Measurements from ENCODE around the gene GFRA4.

The GFRA4 gene

DNA sequence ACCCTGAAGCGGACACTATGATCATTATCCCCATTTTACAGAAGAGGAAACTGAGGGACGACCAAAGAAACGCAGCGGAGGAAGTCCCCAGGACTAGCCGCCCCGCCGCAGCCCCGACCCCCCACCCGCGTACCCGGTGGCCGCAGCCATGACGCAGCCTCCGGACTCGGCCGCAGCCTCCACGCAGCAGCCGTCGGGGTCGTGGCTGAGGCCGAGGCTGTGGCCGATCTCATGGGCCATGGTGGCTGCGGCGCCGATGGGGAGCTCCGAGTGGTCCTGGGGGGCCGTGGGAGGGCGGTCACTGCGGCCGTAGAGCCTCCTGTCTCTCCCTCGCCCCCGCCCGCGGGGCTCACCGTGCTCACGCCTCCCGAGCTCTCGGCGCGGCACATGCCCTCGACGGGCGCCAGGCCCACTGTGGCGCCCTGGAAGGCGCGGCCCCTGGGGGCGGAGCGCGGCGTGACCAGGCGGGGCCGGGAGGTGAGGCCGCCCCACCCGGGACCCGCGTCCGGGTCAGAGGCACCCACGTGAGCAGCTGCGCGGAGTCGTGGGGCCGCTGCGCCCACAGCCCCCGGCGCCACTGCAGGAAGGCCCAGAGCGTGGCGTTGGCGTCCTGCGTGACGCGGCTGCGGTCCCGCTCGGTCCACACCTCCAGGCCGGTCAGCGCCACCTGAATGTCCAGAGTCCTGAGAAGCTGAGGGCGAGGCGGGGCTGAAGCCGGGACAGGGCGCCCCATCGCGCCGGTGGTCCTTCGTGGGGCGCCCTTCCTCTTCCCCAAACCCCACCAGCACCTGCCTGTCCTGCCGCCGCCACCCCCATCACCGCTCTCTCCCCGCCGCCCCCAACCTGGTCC is 10.2 kb upstream of the GFRA4 start:
- no peak for DNase-seq

DNA sequence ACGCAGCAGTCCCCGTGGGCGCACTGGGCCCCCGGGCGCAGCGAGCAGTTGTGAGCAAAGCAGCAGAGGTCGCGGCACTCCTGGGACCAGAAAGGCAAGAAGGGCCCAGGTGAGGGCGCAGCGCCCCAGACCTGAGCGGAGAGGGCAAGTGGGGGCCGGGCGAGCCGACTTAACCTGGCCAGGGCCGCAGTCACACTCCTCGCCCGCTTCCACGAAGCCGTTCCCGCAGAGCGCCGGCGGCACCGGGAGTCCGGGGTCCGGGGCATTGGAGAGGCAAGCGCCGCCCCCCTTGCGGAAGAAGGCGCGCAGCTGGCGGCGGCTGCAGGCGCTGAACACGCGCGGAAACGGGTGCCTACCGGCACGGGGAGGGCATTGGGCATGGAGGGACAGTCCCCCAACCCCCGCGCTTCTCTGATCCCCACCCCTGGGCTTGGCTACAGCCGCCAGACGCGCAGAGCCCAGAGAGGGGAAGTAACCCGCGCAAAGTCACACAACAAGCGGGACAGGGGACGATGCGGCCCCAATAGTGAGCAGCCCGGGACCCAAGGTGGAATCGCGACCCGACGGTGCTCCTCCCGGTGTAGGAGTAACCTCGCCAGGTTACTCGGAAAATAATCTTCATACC is 9.5 kb upstream of the GFRA4 start:
- DNase-seq: no peak

DNA sequence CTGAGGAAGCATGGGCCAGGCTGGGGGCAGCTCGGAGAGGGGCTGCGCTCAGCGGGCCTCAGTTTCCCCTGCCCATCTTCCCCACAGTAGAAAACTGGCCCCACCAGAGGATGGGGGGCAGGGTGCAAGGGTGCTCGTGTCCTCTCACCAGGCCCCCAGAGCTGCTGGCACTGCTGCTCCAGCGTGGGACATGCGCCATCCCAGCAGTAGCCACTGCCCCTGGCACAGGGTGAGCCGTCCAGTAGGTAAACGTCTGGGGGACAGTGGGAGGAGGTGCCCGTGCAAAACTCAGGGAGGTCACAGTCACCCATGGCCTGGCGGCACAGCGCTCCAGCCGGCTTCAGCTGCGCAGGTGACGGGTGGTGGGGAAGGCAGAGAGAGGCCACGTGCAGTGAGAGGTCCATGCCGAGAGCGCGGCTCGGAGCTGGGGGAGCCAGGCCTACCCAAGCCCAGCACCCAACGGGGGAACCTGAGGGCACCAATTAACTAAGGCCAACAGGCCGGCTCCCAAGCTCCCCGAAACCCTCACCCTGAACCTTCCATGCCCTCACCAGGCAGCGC is 8.9 kb upstream of the GFRA4 start:
- DNase-seq: no peak

DNA sequence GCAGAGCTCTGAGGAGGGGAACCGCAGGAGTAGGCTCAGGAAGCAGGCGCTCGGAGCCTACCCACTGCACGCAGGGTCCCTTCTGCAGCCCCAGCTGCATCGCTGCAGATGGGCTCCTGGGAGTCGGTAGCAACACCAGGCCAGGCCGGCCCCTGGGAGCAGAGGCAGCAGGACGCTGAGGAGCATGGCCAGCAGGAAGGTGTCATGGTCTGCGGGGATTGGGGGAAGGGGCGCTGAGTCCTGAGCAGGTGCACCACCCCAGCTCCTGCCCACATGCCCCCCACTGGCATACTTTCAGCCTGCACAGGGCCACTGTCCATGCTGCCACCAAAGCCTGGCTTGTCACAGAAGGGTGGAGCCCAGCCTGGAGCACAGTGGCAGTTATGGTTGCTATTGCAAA is 7.7 kb upstream of the GFRA4 start:
- DNase-seq: no peak

DNA sequence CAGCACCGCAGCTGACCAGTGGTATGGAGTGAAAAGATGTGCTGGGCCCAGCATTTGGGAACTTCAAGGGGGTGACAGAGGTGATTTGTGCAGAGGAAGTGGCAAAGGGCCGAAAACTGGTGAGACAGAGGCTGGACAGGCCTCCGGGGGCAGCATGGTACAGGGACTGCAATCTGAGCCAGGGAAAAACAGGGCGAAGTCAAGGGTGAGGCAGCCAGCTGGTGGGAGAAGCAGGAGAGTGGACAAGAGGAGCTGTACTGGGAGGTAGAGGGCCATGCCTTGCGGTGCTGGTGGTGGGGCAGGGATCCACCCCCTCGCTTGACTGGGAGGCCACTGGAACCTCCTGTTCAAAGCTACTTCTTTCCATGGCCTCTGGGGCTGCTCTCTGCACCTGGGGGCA is 7.3 kb upstream of the GFRA4 start:
- peak; percentile 69 for DNase-seq

DNA sequence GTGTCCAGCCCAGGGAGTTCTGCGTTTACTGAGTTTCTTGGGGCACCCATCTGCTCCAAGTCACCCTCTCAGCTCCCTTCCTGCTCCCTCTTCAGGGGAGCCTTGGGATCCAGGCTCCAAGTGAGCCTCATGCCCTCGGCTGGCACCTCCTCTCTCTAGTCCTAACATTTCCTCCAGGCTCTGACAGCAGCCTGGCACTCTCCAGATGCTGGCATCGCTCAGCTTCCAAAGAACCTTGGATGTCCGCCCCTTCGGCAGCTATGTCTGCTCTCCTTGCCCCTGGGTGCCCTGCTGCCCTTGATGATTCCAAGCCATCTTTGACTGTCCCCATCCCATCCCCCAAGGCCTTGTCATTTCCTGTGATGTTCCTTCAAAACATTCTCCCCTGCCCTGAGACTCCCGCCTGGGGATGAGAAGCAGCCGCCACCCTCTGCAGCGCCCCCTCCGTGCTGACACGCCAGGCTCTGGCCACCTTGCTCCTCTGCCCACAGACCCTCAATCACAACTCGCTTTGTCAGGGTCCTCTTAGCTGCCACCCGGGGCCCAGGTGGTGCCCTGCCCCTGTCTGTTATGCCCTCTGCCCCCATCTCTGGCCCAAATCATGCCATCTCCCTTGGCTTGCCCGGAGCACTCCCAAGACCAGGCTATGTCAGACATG is 6.6 kb upstream of the GFRA4 start:
- no peak for DNase-seq

DNA sequence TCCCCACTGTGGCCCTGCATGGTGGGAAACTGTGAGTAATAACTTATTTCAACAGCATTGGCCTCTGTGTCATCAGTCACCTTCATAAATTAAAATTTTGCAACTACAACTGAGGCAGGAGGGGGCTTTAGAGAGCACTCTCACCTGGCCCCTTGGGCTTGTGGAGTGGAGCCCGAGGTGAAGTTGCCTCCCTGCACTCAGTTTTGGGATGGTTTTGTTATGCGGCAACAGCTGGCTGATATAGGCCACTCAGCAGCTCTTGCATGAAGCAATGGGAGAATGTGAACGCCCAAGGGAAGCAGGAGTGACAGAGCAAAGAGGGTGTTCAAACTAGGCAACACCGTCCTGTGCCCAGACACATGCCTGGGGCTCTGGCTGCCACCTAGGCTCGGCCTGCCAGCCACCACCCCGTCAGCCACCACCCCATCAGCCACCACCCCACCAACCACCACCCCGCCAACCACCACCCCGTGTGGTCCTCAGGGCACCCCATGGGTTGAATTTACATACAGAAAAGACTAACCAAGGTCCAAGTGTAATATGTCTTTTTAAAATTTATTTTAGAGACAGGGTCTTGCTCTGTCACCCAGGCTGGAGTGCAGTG is 4.3 kb upstream of the GFRA4 start:
- DNase-seq: no peak

DNA sequence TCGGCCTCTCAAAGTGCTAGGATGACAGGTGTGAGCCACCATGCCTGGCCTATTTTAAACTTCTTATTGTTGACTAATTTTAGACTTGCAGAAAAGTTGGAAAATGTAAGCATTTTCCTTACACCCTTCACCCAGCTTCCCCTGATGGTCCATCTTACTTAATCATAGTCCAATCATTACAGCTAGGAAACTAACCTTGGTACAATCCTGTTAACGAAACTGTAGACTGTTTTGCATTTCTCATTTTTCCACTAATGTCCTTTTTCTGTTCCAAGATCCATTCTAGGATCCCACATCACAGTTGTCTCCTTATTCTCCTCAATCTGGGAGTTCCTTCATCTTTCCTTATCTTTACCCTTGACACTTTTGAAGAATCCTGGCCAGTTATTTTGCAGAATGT is 659 bp upstream of the GFRA4 start:
- no peak for DNase-seq

DNA sequence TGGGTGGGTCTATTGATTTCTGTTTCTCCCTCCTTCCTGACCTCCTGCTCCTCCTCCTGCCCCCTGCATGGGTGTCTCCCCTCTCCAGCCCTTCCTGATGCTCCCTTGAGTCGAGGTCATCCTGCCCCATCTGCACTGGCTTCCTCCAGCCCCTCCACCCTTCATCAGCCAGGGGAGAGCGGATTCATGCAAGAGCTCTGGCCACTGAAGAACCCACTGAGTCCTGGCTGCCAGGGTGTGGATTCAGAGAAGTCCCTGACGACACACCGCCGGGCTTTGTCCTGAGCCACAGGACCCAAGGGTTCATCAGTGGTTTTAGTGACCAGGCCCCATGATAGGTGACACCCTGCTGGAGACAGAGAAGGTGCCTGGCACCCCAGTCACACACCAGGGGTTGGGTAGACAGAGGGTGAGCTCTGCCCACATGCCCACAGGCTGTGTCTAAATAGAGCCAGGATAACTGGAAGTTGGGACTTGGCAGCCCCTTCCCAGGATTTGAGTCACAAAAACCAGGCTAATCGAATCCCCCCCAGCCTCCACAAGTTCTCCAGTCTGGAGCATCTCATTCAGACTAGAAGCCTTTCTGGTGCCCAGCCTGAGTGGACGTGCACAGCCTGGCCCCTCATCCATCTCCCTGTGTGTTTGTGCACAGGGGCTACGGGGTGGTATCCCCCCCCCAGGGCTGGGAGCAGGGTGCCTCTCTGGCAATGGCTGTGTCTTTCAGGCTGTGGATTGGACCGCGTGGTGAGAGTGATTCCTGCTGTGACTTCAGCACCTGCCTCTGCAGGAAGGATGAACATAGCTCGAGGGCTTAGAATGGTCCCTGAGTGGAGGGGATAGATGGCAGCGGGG is 1.2 kb downstream of the GFRA4 start:
- peak; percentile 48 for DNase-seq

DNA sequence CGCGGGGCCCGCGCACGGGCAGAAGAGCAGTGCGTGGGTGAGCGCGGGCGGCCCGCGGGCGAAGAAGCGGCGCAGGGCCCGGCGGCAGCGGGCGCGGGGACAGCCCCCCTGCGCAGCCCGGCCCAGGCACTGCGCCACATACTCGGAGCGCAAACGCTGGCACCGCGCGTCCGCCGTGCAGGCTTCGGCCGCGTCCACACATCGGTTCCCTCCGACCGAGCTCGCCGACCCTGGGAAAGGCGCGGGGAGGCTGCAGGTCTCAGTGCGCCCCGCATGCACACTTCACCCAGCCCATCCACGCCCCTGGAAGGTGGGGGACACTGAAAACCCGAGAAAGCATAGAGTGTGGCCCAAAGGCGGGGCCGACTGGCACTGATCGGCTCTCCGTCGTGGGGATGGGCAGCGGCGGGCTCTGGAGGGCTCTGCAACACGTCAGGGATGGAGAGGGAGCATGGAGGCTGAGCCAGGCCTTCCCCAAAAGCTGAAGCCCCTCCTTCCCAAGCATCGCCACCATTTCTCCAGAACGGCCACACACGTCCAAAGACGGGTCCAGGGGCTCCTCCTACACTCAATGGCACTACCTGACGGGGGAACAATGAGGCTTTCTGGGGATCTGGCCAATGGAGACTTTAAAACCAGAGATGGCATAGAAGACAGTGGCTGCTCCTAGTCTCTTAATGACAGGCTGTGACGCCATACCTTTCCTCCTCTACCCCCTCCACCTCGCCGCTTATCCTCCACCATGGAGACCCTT is 2.0 kb downstream of the GFRA4 start:
- DNase-seq: peak; percentile 49

DNA sequence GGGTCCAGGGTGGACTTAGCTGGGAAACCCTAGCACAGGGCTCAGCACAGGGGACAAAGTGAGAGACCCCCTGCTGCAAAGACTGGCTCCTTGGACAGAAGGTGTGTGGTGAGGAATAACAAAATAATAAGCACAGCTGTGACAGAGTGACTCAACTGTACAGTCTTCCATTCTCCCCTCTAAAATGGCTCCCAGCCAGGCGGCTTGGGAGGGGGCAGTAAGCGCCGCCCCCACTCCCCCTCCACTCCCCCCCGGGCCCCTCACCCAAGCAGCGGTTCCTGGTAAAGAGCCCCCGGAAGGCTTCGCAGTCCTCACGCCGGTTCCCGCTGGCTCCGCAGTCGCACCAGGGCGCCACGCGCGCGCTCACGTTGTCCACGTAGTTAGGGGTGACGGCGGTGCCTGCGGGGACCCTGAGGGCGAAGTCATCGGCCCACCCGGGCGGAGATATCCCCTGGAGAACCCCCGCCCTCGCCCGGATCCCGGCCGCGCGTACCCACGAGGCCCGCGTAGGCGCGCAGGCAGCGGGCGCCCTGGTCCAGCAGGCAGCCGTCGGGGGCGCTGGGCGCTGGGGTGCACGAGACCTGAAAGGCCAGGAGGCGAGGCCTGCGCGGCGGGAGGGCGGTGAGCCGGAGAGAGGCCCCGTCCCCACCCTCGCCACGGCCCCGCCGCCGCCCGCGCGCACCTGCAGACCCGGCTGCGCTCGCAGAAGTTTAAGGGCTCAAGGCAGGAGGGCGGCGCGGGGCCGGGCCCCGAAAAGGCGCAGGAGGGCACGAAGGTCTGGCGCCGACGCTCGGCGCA is 2.7 kb downstream of the GFRA4 start:
- DNase-seq: peak; percentile 24

DNA sequence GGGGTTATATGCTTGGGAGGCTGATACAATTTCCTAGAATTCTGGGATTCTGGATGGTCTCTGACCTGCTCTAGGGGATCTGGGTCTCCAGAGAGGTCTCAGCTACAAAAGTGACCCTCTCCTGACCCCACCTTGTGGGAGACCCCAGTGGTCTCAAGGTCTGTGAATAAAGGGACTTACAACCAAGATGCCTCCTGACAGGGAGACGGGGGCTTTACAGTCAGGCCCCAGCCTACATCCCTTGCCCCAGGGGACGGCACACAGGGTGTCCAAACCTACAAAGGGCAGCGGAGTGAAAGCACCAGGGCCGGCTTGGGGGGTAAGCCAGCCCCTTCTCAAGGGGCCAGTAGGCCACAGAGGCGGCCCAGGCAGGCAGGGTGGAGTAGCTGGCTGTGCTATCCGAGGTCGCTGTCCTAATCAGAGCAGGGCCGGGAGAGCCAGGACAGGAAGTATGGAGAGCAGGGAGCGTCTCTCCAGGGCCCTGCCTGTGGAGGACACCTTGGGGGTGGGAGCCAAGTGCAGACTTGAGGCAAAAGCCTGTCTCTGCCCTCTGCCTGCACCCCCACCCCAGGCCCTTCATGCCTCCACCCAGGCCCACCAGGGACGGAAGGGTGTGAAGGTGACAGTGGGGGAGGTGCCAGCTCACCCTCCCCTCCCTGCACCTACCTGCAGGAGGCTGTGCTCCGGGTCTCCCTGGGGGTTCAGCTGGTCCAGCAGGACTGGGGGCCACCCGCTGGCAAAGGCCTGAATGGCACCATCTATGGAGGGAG is 3.5 kb downstream of the GFRA4 start:
- peak; percentile 43 for DNase-seq

DNA sequence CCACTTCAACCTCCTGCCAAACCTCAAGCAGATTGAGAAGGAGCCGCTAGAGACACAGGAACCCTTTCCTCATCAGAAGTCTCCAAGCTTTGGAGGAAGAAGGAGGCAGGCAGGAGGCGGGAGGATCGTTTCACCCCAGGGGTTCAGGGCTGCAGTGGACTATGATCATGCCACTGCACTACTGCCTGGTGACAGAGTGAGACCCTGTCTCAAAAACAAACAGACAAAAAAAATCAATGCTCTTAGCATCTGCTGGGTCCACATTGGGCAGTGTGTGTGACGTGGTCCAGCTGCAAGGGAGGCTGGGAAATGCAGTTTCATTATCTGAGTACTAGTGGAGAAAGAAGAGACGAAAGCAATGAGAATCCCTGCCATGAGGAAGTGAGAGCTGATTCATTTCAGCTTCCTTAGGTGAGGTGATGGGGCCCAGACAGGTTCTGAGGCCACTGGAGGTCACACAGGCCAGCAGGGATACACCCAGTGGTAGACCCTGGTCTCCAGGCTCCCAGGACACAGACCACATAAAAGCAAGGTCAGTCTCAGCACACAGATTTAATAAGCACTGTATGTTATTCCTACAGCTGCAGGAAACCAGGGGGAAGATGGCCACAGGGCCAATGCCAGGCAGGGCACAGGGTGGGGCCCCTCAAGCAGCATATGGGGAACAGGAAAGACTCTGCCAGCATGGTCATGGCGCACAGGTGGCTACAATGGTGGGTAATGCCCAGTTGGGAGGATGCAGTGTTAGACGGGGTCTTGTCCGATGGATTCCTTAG is 4.3 kb downstream of the GFRA4 start:
- DNase-seq: peak; percentile 27

DNA sequence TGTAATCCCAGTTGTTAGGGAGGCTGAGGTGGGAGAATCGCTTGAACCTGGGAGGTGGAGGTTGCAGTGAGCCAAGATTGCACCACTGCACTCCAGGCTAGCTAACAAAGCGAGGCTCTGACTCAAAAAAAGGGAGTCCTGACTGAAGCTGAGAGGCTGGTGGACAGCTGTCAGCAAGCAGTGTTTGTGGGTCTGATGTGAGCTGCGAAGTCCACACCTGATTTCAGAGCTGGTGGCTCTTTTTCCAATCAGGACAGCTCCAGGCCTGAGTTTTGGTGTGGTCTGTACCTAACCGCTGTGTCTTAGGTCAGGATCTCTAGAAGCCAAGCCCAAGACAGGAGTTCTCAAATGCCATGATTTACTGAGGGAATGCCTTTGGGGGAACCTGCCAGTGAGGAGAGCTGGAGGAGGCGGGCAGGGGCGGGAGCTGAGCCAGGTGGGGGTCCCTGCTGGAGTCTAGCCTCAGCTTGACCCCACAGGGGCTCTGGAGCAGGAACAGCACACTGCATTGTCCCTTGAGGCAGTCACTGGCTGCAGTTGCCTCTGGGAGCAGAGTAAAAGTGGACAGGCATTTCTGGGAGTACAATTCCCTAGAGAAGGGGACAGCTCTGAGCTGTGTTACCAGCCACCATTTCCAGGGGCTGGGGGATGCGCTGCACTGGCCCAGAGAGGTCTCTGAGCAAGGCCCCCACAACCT is 5.0 kb downstream of the GFRA4 start:
- DNase-seq: peak; percentile 49

DNA sequence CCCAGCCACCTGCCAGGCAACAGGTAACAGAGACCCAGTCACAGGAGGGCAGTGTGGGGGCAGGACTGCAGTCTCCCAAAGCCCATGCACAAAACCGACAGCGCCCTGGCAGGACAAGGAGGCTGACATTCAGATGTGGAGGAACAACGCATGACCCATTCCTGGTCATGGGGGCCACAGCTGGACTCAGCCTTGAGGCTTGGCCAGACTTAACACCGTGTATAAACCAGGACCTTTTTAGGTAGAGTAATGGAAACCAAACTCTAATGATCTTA is 8.1 kb downstream of the GFRA4 start:
- no peak for DNase-seq

DNA sequence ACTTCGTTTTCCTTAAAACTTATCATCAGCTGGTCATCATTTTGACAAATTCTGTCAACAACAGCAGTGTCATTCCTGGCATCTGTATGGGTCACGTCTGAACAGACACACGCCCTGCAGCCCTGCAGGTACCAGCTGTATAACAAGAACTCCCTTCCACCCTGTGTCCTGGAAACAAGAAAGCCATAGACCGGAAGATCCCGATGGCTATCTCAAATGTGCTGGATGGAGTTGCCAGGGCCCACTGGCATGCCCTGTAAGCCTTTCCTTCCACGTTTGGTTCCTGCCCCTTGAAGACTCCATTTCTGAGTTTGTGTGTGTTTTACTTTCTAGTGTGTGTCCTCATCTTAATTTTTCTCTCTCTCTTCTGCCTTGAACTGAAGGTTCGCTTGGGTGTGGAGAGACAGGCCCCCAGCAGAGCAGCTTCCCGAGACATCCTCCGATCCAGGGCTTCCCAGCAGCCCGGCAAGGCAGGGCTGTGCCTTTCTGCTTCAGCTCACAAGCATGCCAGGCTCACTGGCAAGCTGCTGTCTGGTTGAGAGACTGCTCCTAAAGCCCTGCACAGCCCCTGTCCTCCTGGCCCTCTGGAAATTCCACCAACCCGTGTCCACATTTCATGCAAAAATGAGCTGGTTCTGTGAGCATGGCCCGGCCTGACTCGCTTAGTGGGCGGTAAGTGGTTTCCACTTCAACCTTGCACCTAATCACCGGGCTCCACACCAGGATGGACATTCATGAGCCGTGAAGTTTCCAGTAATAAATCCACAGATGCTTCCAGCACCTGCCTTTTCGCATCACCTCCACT is 8.7 kb downstream of the GFRA4 start:
- peak; percentile 47 for DNase-seq

DNA sequence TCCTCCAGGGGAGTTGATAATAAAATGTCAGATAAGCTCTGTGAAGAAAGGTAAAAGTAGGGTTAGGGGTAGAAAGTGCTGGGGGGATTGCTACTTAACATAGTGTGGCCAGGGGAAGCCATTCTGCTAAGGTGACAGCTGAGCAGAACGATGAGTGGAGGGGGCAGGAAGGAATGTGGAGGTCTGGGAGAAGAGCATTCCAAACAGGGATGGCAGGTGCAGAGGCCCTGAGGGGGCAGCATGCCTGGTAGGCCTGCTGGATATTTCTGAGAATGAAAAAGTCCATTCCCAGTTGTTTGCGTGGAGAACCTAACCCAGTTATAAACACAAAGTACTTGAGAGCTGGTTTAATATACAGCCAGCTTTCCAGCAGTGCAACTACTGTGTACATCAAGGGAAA is 9.3 kb downstream of the GFRA4 start:
- peak; percentile 45 for DNase-seq

All from islet precursor cell (in vitro differentiated cells).